Sigmoid colon (tissue), 7 donors: Measurements from ENCODE around the gene CNTN5. TPM values are rescaled to one million over a fixed set of nuclear protein-coding genes. Genes with fewer than 3 reads are reported as not detected.

ENCODE experiments used
- DNase-seq: peaks from one replicate; pipeline ENCODE4 v3.0.0-alpha.2; 2019
- H3K27ac ChIP-seq, 4 donors: fragments of 200-600 bp; sonication (generic); one replicate each; pipeline ENCODE4 v1.5.1; 2016 to 2019; ENCODE audit warnings: mild to moderate bottlenecking in 1 of 4
- H3K27me3 ChIP-seq, 3 donors: fragments of 200-600 bp; sonication (generic); one replicate each; pipeline ENCODE4 v1.5.1; 2019; ENCODE audit warnings: mild to moderate bottlenecking in 1 of 3
- H3K36me3 ChIP-seq, 4 donors: fragments of 200-600 bp; sonication (generic); one replicate each; pipeline ENCODE4 v1.5.1; 2016 to 2019
- H3K4me1 ChIP-seq, 4 donors: fragments of 200-600 bp; sonication (generic); one replicate each; pipeline ENCODE4 v1.5.1; 2017 to 2019
- H3K4me3 ChIP-seq, 4 donors: fragments of 200-600 bp; sonication (generic); one replicate each; pipeline ENCODE4 v1.5.1; 2017 to 2019; ENCODE audit warnings: mild to moderate bottlenecking in 2 of 4, moderate library complexity in 1 of 4
- H3K9me3 ChIP-seq, 4 donors: fragments of 200-600 bp in 3 of 4; sonication (generic) in 3 of 4; one replicate each; pipeline versions ENCODE4 v1.5.1 to v1.6.1; 2013 to 2019
- CTCF ChIP-seq, 4 experiments: fragments of 450-650 bp in 3 of 4; fragments of 200-600 bp in 1 of 4; IDR thresholded peaks; one replicate each; pipeline ENCODE4 v1.5.1; 2016 to 2019; ENCODE audit warnings: antibody characterized with exemption in 4 of 4, mild to moderate bottlenecking in 3 of 4, moderate library complexity in 2 of 4
- EP300 ChIP-seq, 4 donors: sonication (generic); formaldehyde crosslinking; IDR thresholded peaks; one replicate each; pipeline ENCODE4 v1.6.1; 2017; ENCODE audit warnings: antibody characterized with exemption in 4 of 4
- POLR2A ChIP-seq, 2 donors: fragments of 450-650 bp; IDR thresholded peaks; one replicate each; pipeline ENCODE4 v1.6.1; 2016; ENCODE audit warnings: antibody characterized with exemption in 2 of 2, mild to moderate bottlenecking in 2 of 2, moderate library complexity in 2 of 2
- POLR2AphosphoS5 ChIP-seq, 4 donors: sonication (generic); formaldehyde crosslinking; IDR thresholded peaks; one replicate each; pipeline ENCODE4 v1.6.1; 2017; ENCODE audit warnings: antibody characterized with exemption in 4 of 4
- WGBS, 2 donors: extraction: QIAGEN DNeasy Blood & Tissue Kit; methylation state at CpG; one replicate each; pipeline ENCODE4 v1.1.7; 2013; 5-methylcytosine and 5-hydroxymethylcytosine counted together
- intact Hi-C: fragments of 100-400 bp; cut with DNase I; formaldehyde crosslinking; loops from one replicate; pipeline ENCODE4 v1.15.1; 2023
- polyA plus RNA-seq, 3 donors: library from polyadenylated mRNA; stranded (reverse); fragments of 200-250 nt; gene quantifications; one replicate each; pipeline ENCODE4 v1.2.3, GENCODE V29; 2013
- total RNA-seq, 4 donors: library from RNA; depleted of rRNA; stranded (reverse); fragments of >200 nt; gene quantifications; one replicate each; pipeline ENCODE4 v1.1.0, GENCODE V29; 2016
- donor health status: healthy with polysubstance abuse.
- donor health status: Bipolar disorder and iron deficiency.
- donor health status: healthy.

Gene CNTN5
- total and polyA plus RNA-seq, 7 donors: 0.13 to 0.36 (median 0.16) TPM; not detected in 2

- H3K4me3 ChIP-seq: no peak overlapping the region
- 65 to 72% methylated on average over 1 of the region's 1 CpG for WGBS, 2 donors
- TF ChIP-seq POLR2AphosphoS5 (IDR thresholded peaks at IDR 0.05): no peak
- TF ChIP-seq CTCF (IDR thresholded peaks at IDR 0.05): no peak
- TF ChIP-seq EP300 (IDR thresholded peaks at IDR 0.05): no peak
- TF ChIP-seq POLR2A (IDR thresholded peaks at IDR 0.05): no peak
- no peak overlapping the region for H3K27ac ChIP-seq
- H3K4me1 ChIP-seq: no peaks in the 10 kb centered on the region
- H3K27me3 ChIP-seq: no peaks in the 10 kb centered on the region
- H3K9me3 ChIP-seq: peaks cover 0 to 2% (median 0%) of the 10 kb centered on the region in 4 donors
- H3K36me3 ChIP-seq: no peaks in the 10 kb centered on the region
- no peak for DNase-seq
- intact Hi-C loops: no loop called here
These were observed 580.4 kb downstream of the CNTN5 start for GRCh38 chr11:99601179-99601578.

GRCh38 chr11:99614352-99614751 lies 593.6 kb downstream of the CNTN5 start:
- no peaks in the 10 kb centered on the region for H3K36me3 ChIP-seq

GRCh38 chr11:99630629-99631028 lies 609.9 kb downstream of the CNTN5 start:
- no peak for DNase-seq
- H3K27ac ChIP-seq: no peak overlapping the region
- TF ChIP-seq POLR2AphosphoS5 (IDR thresholded peaks at IDR 0.05) (no peak), POLR2A (IDR thresholded peaks at IDR 0.05) (no peak), CTCF (IDR thresholded peaks at IDR 0.05) (no peak), EP300 (IDR thresholded peaks at IDR 0.05) (no peak)
- H3K4me1 ChIP-seq: no peaks in the 10 kb centered on the region
- intact Hi-C loops: no loop called here
- no peak overlapping the region for H3K4me3 ChIP-seq
- no peaks in the 10 kb centered on the region for H3K27me3 ChIP-seq
- WGBS, 2 donors: 78 to 83% methylated on average over 5 of the region's 5 CpGs
- no peaks in the 10 kb centered on the region for H3K9me3 ChIP-seq
- no peaks in the 10 kb centered on the region for H3K36me3 ChIP-seq

More at GRCh38 chr11:99614352-99614751, 593.6 kb downstream of the CNTN5 start:
- Histone ChIP-seq H3K4me1 (no peaks in the 10 kb centered on the region), H3K9me3 (no peaks in the 10 kb centered on the region), H3K4me3 (no peak overlapping the region), H3K27me3 (no peaks in the 10 kb centered on the region), H3K27ac (no peak overlapping the region)
- WGBS, 2 donors: 69 to 75% methylated on average over 3 of the region's 3 CpGs
- no peak for DNase-seq
- TF ChIP-seq CTCF (IDR thresholded peaks at IDR 0.05): no peak
- TF ChIP-seq EP300 (IDR thresholded peaks at IDR 0.05): no peak
- no peak for TF ChIP-seq POLR2AphosphoS5 (IDR thresholded peaks at IDR 0.05)
- no peak for TF ChIP-seq POLR2A (IDR thresholded peaks at IDR 0.05)
- intact Hi-C loops: no loop called here

- H3K27ac ChIP-seq: no peak overlapping the region
- intact Hi-C loops: no loop called here
These were observed 610.9 kb downstream of the CNTN5 start for GRCh38 chr11:99631618-99632017.

More at GRCh38 chr11:99631618-99632017, 610.9 kb downstream of the CNTN5 start:
- no peaks in the 10 kb centered on the region for H3K4me1 ChIP-seq
- no peaks in the 10 kb centered on the region for H3K9me3 ChIP-seq
- H3K27me3 ChIP-seq: no peaks in the 10 kb centered on the region
- no peak for TF ChIP-seq POLR2A (IDR thresholded peaks at IDR 0.05)
- TF ChIP-seq POLR2AphosphoS5 (IDR thresholded peaks at IDR 0.05): no peak
- no peak for TF ChIP-seq CTCF (IDR thresholded peaks at IDR 0.05)
- TF ChIP-seq EP300 (IDR thresholded peaks at IDR 0.05): no peak
- no peak overlapping the region for H3K4me3 ChIP-seq
- H3K36me3 ChIP-seq: no peaks in the 10 kb centered on the region
- 21 to 53% methylated on average over 1 of the region's 1 CpG for WGBS, 2 donors
- DNase-seq: no peak
